Heart left ventricle (tissue), 16 donors: ENCODE data around the gene CD7. TPM values are rescaled to one million over a fixed set of nuclear protein-coding genes. Genes with fewer than 3 reads are reported as not detected.

Experiments used
- ATAC-seq, 4 donors: fragments of 200-7000 bp; cut with Tn5 transposase; one replicate each; pipeline ENCODE4 v1.9.1; 2020 to 2022; ENCODE audit warnings: moderate library complexity in 4 of 4, mild to moderate bottlenecking in 3 of 4, moderate number of reproducible peaks in 1 of 4
- DNase-seq, 5 donors: peaks; one replicate each; pipeline ENCODE4 v3.0.0-alpha.2; 2020
- H3K27ac ChIP-seq, 12 donors: fragments of 200-600 bp; sonication (generic) in 4 of 12; one replicate each; pipeline versions ENCODE4 v1.5.0 to v1.8.0; 2016 to 2022; ENCODE audit warnings: mild to moderate bottlenecking in 2 of 12
- H3K27me3 ChIP-seq, 9 donors: fragments of 200-600 bp; sonication (generic) in 2 of 9; one replicate each; pipeline versions ENCODE4 v1.5.1 to v1.8.0; 2016 to 2022; ENCODE audit warnings: mild to moderate bottlenecking in 3 of 9
- H3K36me3 ChIP-seq, 9 donors: fragments of 200-600 bp; sonication (generic) in 2 of 9; one replicate each; pipeline versions ENCODE4 v1.5.0 to v1.8.0; 2018 to 2022; ENCODE audit warnings: mild to moderate bottlenecking in 2 of 9
- H3K4me1 ChIP-seq, 12 donors: fragments of 200-600 bp; sonication (generic) in 4 of 12; one replicate each; pipeline versions ENCODE4 v1.5.0 to v1.8.0; 2016 to 2022; ENCODE audit warnings: mild to moderate bottlenecking in 3 of 12
- H3K4me3 ChIP-seq, 12 donors: fragments of 200-600 bp; sonication (generic) in 4 of 12; one replicate each; pipeline versions ENCODE4 v1.5.0 to v1.8.0; 2017 to 2022; ENCODE audit warnings: mild to moderate bottlenecking in 9 of 12, moderate library complexity in 4 of 12
- H3K9me3 ChIP-seq, 12 donors: fragments of 200-600 bp; sonication (generic) in 4 of 12; one replicate each; pipeline versions ENCODE4 v1.5.0 to v1.8.0; 2016 to 2022; ENCODE audit warnings: mild to moderate bottlenecking in 1 of 12
- CTCF ChIP-seq, 12 donors: fragments of 200-600 bp; sonication (generic) in 4 of 12; IDR thresholded peaks; one replicate each; pipeline versions ENCODE4 v1.5.0 to v1.8.0; 2018 to 2022; ENCODE audit warnings: antibody characterized with exemption in 12 of 12, mild to moderate bottlenecking in 5 of 12
- POLR2A ChIP-seq, 2 donors: fragments of 450-650 bp; IDR thresholded peaks; one replicate each; pipeline ENCODE4 v1.6.1; 2017; ENCODE audit warnings: antibody characterized with exemption in 2 of 2, mild to moderate bottlenecking in 2 of 2, moderate library complexity in 2 of 2
- WGBS, 4 donors: extraction: QIAGEN DNeasy Blood & Tissue Kit in 2 of 4; methylation state at CpG; one replicate each; pipeline versions ENCODE4 v1.1.5 to v1.1.7; 2013 to 2018; 5-methylcytosine and 5-hydroxymethylcytosine counted together
- intact Hi-C, 10 donors: fragments of 100-400 bp; cut with DNase I; formaldehyde crosslinking; loops; one replicate each; pipeline versions ENCODE4 v1.11.1 to v1.14.2; 2022
- polyA plus RNA-seq, 2 donors: library from polyadenylated mRNA; stranded (reverse); fragments of 200-250 nt; gene quantifications; one replicate each; pipeline ENCODE4 v1.2.3, GENCODE V29; 2013
- total RNA-seq, 9 donors: library from RNA; depleted of rRNA in 2 of 9; stranded (reverse); fragments of >200 nt in 2 of 9; fragmentation: NEBNext Ultra II Directional in 3 of 9; extraction: Animal tissue kit (Norgen Biotek cat#: 25700) in 3 of 9; gene quantifications; one replicate each; pipeline versions ENCODE4 v1.1.0 to v1.2.4, GENCODE V29; 2016 to 2023
- donor health status: ischemic (EF 13 %, LVEDD 7.1; RV severe dilation, severe dysfunction).
- donor health status: healthy with polysubstance abuse.
- donor health status: DM: no; HTN: yes; CAD: no.
- donor health status: DM: no; HTN: no; CAD: no.
- donor health status: ischemic (EF 25% LVEDD 6.9; RV normal size, moderate dysfunction).
- donor health status: ischemic (EF 25% LVEDD 5.7; RV mildly dilated, moderate dysfunction).
- donor health status: healthy.
- donor health status: DM: yes; HTN: yes; CAD: no.
- donor health status: ischemic (EF 35%, LVEDD 5.7; RV mildly dilated, moderate dysfunction).
- donor health status: nonischemic (EF 11% LVEDD 7.7; RV severe dilation, severe dysfunction).
- donor health status: DM: yes; HTN: yes; CAD: no.
- donor health status: PGD.
- donor health status: ischemic (EF 29% LVEDD 5.4; RV normal size, mild dysfunction).
- donor health status: nonischemic (EF 23%, LVEDD 6.1; RV moderate dilation, normal function).

The CD7 gene
- total and polyA plus RNA-seq, 11 donors = 0.21 to 8.6 (median 0.42) TPM; not detected in 2

- TF ChIP-seq CTCF (IDR thresholded peaks at IDR 0.05) = peak; percentile 92 to 99 (median 97)
- TF ChIP-seq POLR2A (IDR thresholded peaks at IDR 0.05) = no peak
- DNase-seq = peak; percentile 79 to 88 (median 85)
- Histone ChIP-seq H3K4me1 (peaks cover 0 to 14% (median 3%) of the 10 kb centered on the region in 12 donors), H3K27me3 (peaks cover 0 to 11% (median 0%) of the 10 kb centered on the region in 9 donors), H3K9me3 (no peaks in the 10 kb centered on the region), H3K36me3 (no peaks in the 10 kb centered on the region), H3K4me3 (no peak overlapping the region), H3K27ac (no peak overlapping the region)
- intact Hi-C loops = loop anchor here (1.0 to 10.0 kb wide), 12 partner anchors 60 to 425 kb away; no protein-coding TSS in a partner anchor
- 32 to 45% (median 39%) methylated on average over 17 to 26 of the region's 26 CpGs for WGBS, 4 donors
- peak; percentile 49 to 91 (median 87) for ATAC-seq
Measured at GRCh38 chr17:82351713-82352488, 34.5 kb upstream of the CD7 start.

- no peak for DNase-seq
- 58 to 67% (median 63%) methylated on average over 19 to 21 of the region's 21 CpGs for WGBS, 4 donors
- intact Hi-C loops = loop anchor here (1.0 to 10.0 kb wide), 12 partner anchors 61 to 426 kb away; no protein-coding TSS in a partner anchor
- H3K36me3 ChIP-seq = no peaks in the 10 kb centered on the region
- no peaks in the 10 kb centered on the region for H3K9me3 ChIP-seq
- H3K4me3 ChIP-seq = no peak overlapping the region
- H3K27me3 ChIP-seq = peaks cover 0 to 5% (median 0%) of the 10 kb centered on the region in 9 donors
- peak in 1 of 4 donors; percentile 13 for ATAC-seq
- peaks cover 0 to 14% (median 3%) of the 10 kb centered on the region in 12 donors for H3K4me1 ChIP-seq
- H3K27ac ChIP-seq = no peak overlapping the region
- TF ChIP-seq POLR2A (IDR thresholded peaks at IDR 0.05) = no peak
- TF ChIP-seq CTCF (IDR thresholded peaks at IDR 0.05) = no peak
Measured at GRCh38 chr17:82351254-82351712, 33.9 kb upstream of the CD7 start.

GRCh38 chr17:82350182-82351030 lies 33.0 kb upstream of the CD7 start:
- DNase-seq (no peak), ATAC-seq (no peak)
- Histone ChIP-seq H3K4me3 (no peak overlapping the region), H3K9me3 (no peaks in the 10 kb centered on the region), H3K27ac (no peak overlapping the region), H3K36me3 (no peaks in the 10 kb centered on the region), H3K4me1 (peaks cover 0 to 14% (median 3%) of the 10 kb centered on the region in 12 donors), H3K27me3 (no peaks in the 10 kb centered on the region)
- 90 to 96% (median 94%) methylated on average over 13 to 28 of the region's 28 CpGs for WGBS, 4 donors
- no peak for TF ChIP-seq POLR2A (IDR thresholded peaks at IDR 0.05)
- no peak for TF ChIP-seq CTCF (IDR thresholded peaks at IDR 0.05)
- intact Hi-C loops = loop anchor here (1.0 to 10.0 kb wide), 12 partner anchors 62 to 427 kb away; no protein-coding TSS in a partner anchor
